Gastrocnemius medialis (tissue), 4 donors: ENCODE results near the gene BPIFB6. TPM values are rescaled to one million over a fixed set of nuclear protein-coding genes. Genes with fewer than 3 reads are reported as not detected.

Experiments used
- ATAC-seq, 2 donors: fragments of 150-250 bp; one replicate each; pipeline ENCODE4 v1.9.1; 2016
- DNase-seq, 2 donors: peaks; one replicate each; pipeline ENCODE4 v3.0.0-alpha.2; 2019
- H3K27ac ChIP-seq, 4 donors: fragments of 200-600 bp; sonication (generic); 1 replicate in 1 of 4; 2 replicates in 3 of 4; pipeline ENCODE4 v1.5.1; 2016 to 2018; ENCODE audit warnings: mild to moderate bottlenecking in 2 of 4, moderate library complexity in 1 of 4
- H3K27me3 ChIP-seq, 3 donors: fragments of 200-600 bp; sonication (generic) in 2 of 3; 1 replicate in 1 of 3; 2 replicates in 2 of 3; pipeline versions ENCODE4 v1.5.1 to v1.6.0; 2016 to 2019; ENCODE audit warnings: mild to moderate bottlenecking in 1 of 3, moderate library complexity in 1 of 3
- H3K36me3 ChIP-seq, 2 donors: fragments of 200-600 bp; sonication (generic) in 1 of 2; one replicate each; pipeline ENCODE4 v1.5.1; 2017 to 2018
- H3K4me1 ChIP-seq, 2 donors: fragments of 200-600 bp; sonication (generic) in 1 of 2; one replicate each; pipeline ENCODE4 v1.5.1; 2016 to 2017; ENCODE audit warnings: mild to moderate bottlenecking in 2 of 2
- H3K4me3 ChIP-seq, 4 donors: fragments of 200-600 bp; sonication (generic) in 3 of 4; 1 replicate in 1 of 4; 2 replicates in 3 of 4; pipeline ENCODE4 v1.5.1; 2016 to 2019; ENCODE audit warnings: mild to moderate bottlenecking in 2 of 4
- H3K9me3 ChIP-seq, 3 donors: fragments of 200-600 bp; sonication (generic) in 2 of 3; 1 replicate in 1 of 3; 2 replicates in 2 of 3; pipeline ENCODE4 v1.5.1; 2016 to 2019
- CTCF ChIP-seq, 5 experiments: fragments of 450-650 bp in 3 of 5; fragments of 200-600 bp in 2 of 5; sonication (generic) in 2 of 5; IDR thresholded peaks in 4 of 5; conservative IDR thresholded peaks in 1 of 5; 1 replicate in 4 of 5; 2 replicates in 1 of 5; pipeline ENCODE4 v1.5.1; 2016 to 2019; ENCODE audit warnings: antibody characterized with exemption in 5 of 5, mild to moderate bottlenecking in 3 of 5, moderate library complexity in 3 of 5
- POLR2A ChIP-seq, 2 donors: fragments of 450-650 bp; IDR thresholded peaks; one replicate each; pipeline ENCODE4 v1.6.1; 2017; ENCODE audit warnings: antibody characterized with exemption in 2 of 2, mild to moderate bottlenecking in 2 of 2, moderate library complexity in 2 of 2
- in situ Hi-C, 4 donors: fragments of 200-750 bp; cut with MboI; loops; one replicate each; pipeline versions ENCODE4 v1.15.0 to v1.8.0; 2017; ENCODE audit warnings: low sequenced_read_pairs in 4 of 4
- intact Hi-C: fragments of 100-400 bp; cut with DNase I; formaldehyde crosslinking; loops from one replicate; pipeline ENCODE4 v1.15.1; 2023; ENCODE audit warnings: low total_unique reads
- total RNA-seq, 4 donors: library from RNA; depleted of rRNA; stranded (reverse); fragments of >200 nt; gene quantifications; one replicate each; pipeline versions ENCODE4 v1.1.0 to v1.2.3, GENCODE V29; 2016

BPIFB6 gene
- total RNA-seq, 4 donors from 2014 or later = not detected

- ATAC-seq = no peak
- Histone ChIP-seq H3K4me1 (no peaks in the 10 kb centered on the region), H3K27me3 (no peaks in the 10 kb centered on the region), H3K9me3 (no peaks in the 10 kb centered on the region), H3K4me3 (no peak overlapping the region), H3K27ac (no peak overlapping the region), H3K36me3 (no peaks in the 10 kb centered on the region)
- intact Hi-C loops (no loop called here), in situ Hi-C loops (loop anchor here in 1 of 4 donors (25.0 kb wide), 1 partner anchor 111 kb away; no protein-coding TSS in a partner anchor)
- no peak for DNase-seq
- no peak for TF ChIP-seq CTCF (IDR thresholded peaks at IDR 0.05 in 4 of 5, conservative IDR thresholded peaks at IDR 0.05 in 1 of 5)
- TF ChIP-seq POLR2A (IDR thresholded peaks at IDR 0.05) = no peak
Measured at GRCh38 chr20:33022694-33023438, 8.6 kb upstream of the BPIFB6 start.

GRCh38 chr20:33023439-33024242 lies 7.8 kb upstream of the BPIFB6 start:
- Histone ChIP-seq H3K9me3 (no peaks in the 10 kb centered on the region), H3K36me3 (no peaks in the 10 kb centered on the region), H3K4me3 (no peak overlapping the region), H3K27ac (no peak overlapping the region), H3K4me1 (no peaks in the 10 kb centered on the region), H3K27me3 (peaks cover 0 to under 1% (median 0%) of the 10 kb centered on the region in 3 donors)
- TF ChIP-seq CTCF (IDR thresholded peaks at IDR 0.05 in 4 of 5, conservative IDR thresholded peaks at IDR 0.05 in 1 of 5) = no peak
- TF ChIP-seq POLR2A (IDR thresholded peaks at IDR 0.05) = no peak
- intact Hi-C loops = no loop called here
- in situ Hi-C loops = loop anchor here in 1 of 4 donors (25.0 kb wide), 1 partner anchor 111 kb away; no protein-coding TSS in a partner anchor
- DNase-seq = no peak
- ATAC-seq = no peak

GRCh38 chr20:33024243-33024560 lies 7.2 kb upstream of the BPIFB6 start:
- Histone ChIP-seq H3K27me3 (peaks cover 0 to 3% (median 0%) of the 10 kb centered on the region in 3 donors), H3K4me3 (no peak overlapping the region), H3K27ac (no peak overlapping the region), H3K4me1 (no peaks in the 10 kb centered on the region), H3K36me3 (no peaks in the 10 kb centered on the region), H3K9me3 (no peaks in the 10 kb centered on the region)
- ATAC-seq (no peak), DNase-seq (no peak)
- TF ChIP-seq CTCF (IDR thresholded peaks at IDR 0.05 in 4 of 5, conservative IDR thresholded peaks at IDR 0.05 in 1 of 5) (no peak), POLR2A (IDR thresholded peaks at IDR 0.05) (no peak)
- intact Hi-C loops = no loop called here
- in situ Hi-C loops = loop anchor here in 1 of 4 donors (25.0 kb wide), 1 partner anchor 112 kb away; no protein-coding TSS in a partner anchor

GRCh38 chr20:33024609-33025317 lies 6.7 kb upstream of the BPIFB6 start:
- H3K4me1 ChIP-seq = no peaks in the 10 kb centered on the region
- H3K4me3 ChIP-seq = no peak overlapping the region
- peaks cover 0 to 6% (median 0%) of the 10 kb centered on the region in 3 donors for H3K27me3 ChIP-seq
- ATAC-seq (no peak), DNase-seq (no peak)
- TF ChIP-seq POLR2A (IDR thresholded peaks at IDR 0.05) = no peak
- no peak for TF ChIP-seq CTCF (IDR thresholded peaks at IDR 0.05 in 4 of 5, conservative IDR thresholded peaks at IDR 0.05 in 1 of 5)
- H3K27ac ChIP-seq = no peak overlapping the region
- H3K9me3 ChIP-seq = no peaks in the 10 kb centered on the region
- intact Hi-C loops = no loop called here
- no peaks in the 10 kb centered on the region for H3K36me3 ChIP-seq
- in situ Hi-C loops = loop anchor here in 1 of 4 donors (25.0 kb wide), 1 partner anchor 112 kb away; no protein-coding TSS in a partner anchor
